Osteocyte (in vitro differentiated cells): ENCODE data around the gene ABHD15. TPM values are rescaled to one million over a fixed set of nuclear protein-coding genes. Genes with fewer than 3 reads are reported as not detected.
A peak's percentile ranks its signal among the peaks of the same experiment; 100 is the strongest.

ENCODE experiments used
- DNase-seq: peaks from one replicate; pipeline ENCODE4 v3.0.0; 2021; ENCODE audit warnings: mixed read lengths; ENCODE audit not compliant: unreplicated experiment; ENCODE audit errors: extremely low spot score
- H3K27ac Mint-ChIP-seq: one replicate; pipeline ENCODE4 v1.8.0; 2021; ENCODE audit warnings: mild to moderate bottlenecking, mixed read lengths; ENCODE audit not compliant: unreplicated experiment
- H3K27me3 Mint-ChIP-seq: one replicate; pipeline ENCODE4 v1.8.0; 2021; ENCODE audit warnings: mixed read lengths; ENCODE audit not compliant: unreplicated experiment
- H3K36me3 Mint-ChIP-seq: one replicate; pipeline ENCODE4 v1.8.0; 2021; ENCODE audit warnings: mixed read lengths; ENCODE audit not compliant: unreplicated experiment
- H3K4me1 Mint-ChIP-seq: one replicate; pipeline ENCODE4 v1.8.0; 2021; ENCODE audit warnings: mixed read lengths; ENCODE audit not compliant: unreplicated experiment
- H3K4me3 Mint-ChIP-seq: one replicate; pipeline ENCODE4 v1.8.0; 2021; ENCODE audit warnings: mild to moderate bottlenecking, moderate library complexity, mixed read lengths; ENCODE audit not compliant: unreplicated experiment
- H3K9me3 Mint-ChIP-seq: one replicate; pipeline ENCODE4 v1.8.0; 2021; ENCODE audit warnings: mixed read lengths; ENCODE audit not compliant: unreplicated experiment
- total RNA-seq: library from RNA; stranded (reverse); gene quantifications from 2 replicates; pipeline ENCODE4 v1.2.1, GENCODE V29; 2021
- TF ChIP-seq, protein P1 (sequence below): fragments of 200-600 bp; sonication (generic); IDR thresholded peaks from 2 replicates; pipeline ENCODE4 v1.5.0; 2021; ENCODE audit warnings: antibody characterized with exemption, mild to moderate bottlenecking, moderate library complexity

Gene ABHD15
- total RNA-seq, 1 donor from 2014 or later, result 12.8 TPM

DNA sequence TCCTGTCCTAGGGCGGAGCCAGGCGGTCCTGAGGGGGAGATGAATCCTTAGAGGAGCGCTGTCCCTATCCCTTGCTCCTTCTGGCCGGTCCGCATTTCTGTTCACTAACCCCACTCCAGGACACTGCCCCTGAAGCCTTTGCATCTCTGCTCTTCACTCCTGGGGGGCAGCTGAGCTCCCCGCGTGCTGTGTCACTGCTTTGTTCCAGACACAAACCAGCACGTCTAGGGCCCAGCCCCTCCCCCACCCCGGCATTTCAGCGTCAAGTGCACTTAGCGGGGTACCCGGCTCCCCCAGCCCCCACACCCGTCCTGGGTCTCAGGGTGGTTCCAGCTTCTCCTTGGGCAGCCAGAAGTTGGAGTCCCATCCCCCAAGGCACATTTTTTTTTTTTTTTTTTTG is 47.0 kb upstream of the ABHD15 start:
- TF ChIP-seq, protein P1, sequence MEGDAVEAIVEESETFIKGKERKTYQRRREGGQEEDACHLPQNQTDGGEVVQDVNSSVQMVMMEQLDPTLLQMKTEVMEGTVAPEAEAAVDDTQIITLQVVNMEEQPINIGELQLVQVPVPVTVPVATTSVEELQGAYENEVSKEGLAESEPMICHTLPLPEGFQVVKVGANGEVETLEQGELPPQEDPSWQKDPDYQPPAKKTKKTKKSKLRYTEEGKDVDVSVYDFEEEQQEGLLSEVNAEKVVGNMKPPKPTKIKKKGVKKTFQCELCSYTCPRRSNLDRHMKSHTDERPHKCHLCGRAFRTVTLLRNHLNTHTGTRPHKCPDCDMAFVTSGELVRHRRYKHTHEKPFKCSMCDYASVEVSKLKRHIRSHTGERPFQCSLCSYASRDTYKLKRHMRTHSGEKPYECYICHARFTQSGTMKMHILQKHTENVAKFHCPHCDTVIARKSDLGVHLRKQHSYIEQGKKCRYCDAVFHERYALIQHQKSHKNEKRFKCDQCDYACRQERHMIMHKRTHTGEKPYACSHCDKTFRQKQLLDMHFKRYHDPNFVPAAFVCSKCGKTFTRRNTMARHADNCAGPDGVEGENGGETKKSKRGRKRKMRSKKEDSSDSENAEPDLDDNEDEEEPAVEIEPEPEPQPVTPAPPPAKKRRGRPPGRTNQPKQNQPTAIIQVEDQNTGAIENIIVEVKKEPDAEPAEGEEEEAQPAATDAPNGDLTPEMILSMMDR, result no peak
- H3K27me3 Mint-ChIP-seq, result no peaks in the 10 kb centered on the region
- peaks cover 15% of the 10 kb centered on the region for H3K4me1 Mint-ChIP-seq
- no peak overlapping the region for H3K4me3 Mint-ChIP-seq
- H3K9me3 Mint-ChIP-seq, result no peaks in the 10 kb centered on the region
- DNase-seq, result no peak
- H3K27ac Mint-ChIP-seq, result no peak overlapping the region
- peaks cover 2% of the 10 kb centered on the region for H3K36me3 Mint-ChIP-seq

DNA sequence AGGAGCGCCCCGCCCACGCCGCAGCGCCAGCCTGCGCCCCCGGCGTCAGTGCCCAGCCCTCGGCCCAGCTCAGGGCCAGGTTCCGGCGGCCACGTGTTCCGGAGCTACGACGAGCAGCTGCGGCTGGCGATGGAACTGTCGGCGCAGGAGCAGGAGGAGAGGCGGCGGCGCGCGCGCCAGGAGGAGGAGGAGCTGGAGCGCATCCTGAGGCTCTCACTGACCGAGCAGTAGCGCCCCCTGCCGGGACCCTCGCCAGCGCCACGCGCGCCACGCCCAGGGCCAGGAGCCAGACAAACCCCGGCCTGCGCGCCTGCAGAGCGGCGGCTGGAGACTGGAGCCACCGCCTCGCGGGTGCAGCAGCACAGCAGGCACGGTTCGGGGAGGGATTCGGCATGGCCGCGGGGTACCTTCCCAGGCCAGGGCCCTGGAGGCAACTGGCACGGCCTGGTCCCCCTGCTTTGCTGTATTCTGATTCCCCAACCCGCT is 46.6 kb upstream of the ABHD15 start:
- peaks cover 15% of the 10 kb centered on the region for H3K4me1 Mint-ChIP-seq
- TF ChIP-seq, protein P1, result peak; percentile 54
- peaks cover 2% of the 10 kb centered on the region for H3K36me3 Mint-ChIP-seq
- no peak overlapping the region for H3K4me3 Mint-ChIP-seq
- H3K27ac Mint-ChIP-seq, result no peak overlapping the region
- H3K9me3 Mint-ChIP-seq, result no peaks in the 10 kb centered on the region
- H3K27me3 Mint-ChIP-seq, result no peaks in the 10 kb centered on the region
- DNase-seq, result no peak

DNA sequence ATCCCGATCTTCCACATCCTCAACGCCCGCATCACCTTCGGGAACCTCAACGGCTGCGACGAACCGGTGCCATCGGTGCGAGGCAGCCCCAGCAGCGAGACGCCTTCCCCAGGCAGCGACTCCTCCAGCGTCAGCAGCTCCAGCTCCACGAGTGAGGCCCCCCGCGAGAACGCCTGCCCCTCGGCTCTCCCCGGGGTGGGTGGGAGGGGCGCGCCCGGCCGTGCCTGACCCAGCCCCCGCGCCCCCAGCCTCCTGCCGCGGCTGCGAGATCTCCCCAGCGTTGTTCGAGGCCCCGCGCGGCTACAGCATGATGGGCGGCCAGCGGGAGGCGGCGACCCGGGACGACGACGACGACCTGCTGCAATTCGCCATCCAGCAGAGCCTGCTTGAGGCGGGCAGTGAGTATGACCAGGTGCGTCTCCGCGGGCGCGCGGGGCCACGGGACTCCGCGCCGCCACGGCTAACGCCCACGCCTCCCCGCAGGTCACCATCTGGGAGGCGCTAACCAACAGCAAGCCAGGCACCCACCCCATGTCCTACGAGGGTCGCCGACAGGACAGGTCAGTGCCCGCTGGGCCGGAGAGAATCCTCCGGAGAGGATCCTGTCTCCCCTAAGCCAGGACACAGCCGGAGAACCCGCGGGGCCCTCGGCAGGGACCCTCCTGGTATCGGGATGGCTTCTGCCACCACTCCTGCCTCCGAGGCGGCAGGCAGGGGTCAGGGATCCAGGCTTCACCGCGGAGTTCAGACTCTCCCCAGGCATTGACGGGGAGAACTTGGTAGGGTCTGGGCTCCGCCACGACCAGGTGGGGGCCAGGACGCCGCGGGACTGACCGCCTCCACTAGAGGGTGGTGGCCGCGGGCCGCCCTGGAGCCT is 45.8 kb upstream of the ABHD15 start:
- Mint-ChIP-seq H3K9me3 (no peaks in the 10 kb centered on the region), H3K36me3 (peaks cover 2% of the 10 kb centered on the region), H3K4me1 (peaks cover 15% of the 10 kb centered on the region), H3K27ac (no peak overlapping the region), H3K4me3 (no peak overlapping the region), H3K27me3 (no peaks in the 10 kb centered on the region)
- TF ChIP-seq, protein P1, result no peak
- DNase-seq, result no peak

DNA sequence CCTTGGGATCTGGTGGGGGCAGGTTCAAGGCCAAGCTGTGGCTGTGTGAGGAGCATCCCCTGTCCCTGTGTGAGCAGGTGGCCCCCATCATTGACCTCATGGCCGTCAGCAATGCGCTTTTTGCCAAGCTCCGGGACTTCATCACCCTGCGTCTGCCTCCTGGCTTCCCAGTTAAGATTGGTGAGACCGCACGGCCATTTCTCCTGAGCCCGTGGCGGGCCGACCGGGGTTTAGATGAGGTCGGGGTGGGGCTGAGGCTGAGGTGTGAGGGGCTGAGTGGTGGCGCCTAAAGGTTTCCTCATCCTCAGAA is 45.2 kb upstream of the ABHD15 start:
- H3K9me3 Mint-ChIP-seq, result no peaks in the 10 kb centered on the region
- H3K27ac Mint-ChIP-seq, result no peak overlapping the region
- peaks cover 14% of the 10 kb centered on the region for H3K4me1 Mint-ChIP-seq
- TF ChIP-seq, protein P1, result no peak
- peaks cover 2% of the 10 kb centered on the region for H3K36me3 Mint-ChIP-seq
- H3K4me3 Mint-ChIP-seq, result no peak overlapping the region
- no peaks in the 10 kb centered on the region for H3K27me3 Mint-ChIP-seq
- DNase-seq, result no peak

DNA sequence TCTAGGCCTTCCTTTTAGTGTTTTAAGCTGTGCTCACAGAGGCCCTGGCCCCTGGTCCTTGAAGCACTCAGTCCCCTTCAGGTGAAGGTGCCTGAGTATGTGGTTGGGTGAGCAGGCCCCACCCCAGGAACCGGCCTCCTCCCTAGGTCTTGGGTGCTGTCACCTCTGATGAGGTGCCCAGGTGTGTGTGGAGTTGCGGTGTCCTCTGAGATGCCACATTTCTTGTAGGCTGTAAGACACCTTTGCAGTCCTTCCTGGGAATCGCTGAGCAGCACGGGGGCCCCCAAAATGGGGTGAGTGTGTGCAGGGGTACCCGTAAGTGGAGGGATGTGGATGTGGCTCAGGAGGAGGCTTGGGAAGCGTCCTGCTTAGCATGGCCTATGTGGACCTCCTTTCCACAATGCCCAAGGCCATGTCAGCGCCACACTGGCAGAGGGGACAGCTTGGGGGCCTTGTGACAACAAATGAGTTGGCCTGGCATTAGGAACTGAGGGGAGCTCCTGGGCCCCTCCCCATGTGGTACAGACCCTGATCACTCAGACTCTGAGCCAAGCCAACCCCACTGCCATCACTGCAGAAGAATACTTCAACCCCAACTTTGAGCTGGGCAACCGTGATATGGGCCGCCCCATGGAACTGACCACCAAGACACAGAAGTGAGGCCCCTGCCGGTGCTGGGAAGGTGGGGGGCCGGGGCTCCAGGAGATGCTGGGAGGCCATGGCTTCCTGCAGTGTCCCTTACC is 44.7 kb upstream of the ABHD15 start:
- no peak for DNase-seq
- TF ChIP-seq, protein P1, result no peak
- Mint-ChIP-seq H3K9me3 (no peaks in the 10 kb centered on the region), H3K27ac (no peak overlapping the region), H3K4me3 (no peak overlapping the region), H3K36me3 (peaks cover 2% of the 10 kb centered on the region), H3K27me3 (no peaks in the 10 kb centered on the region), H3K4me1 (peaks cover 11% of the 10 kb centered on the region)
